ENCODE measurements around the gene ZBTB16. TPM values are rescaled to one million over a fixed set of nuclear protein-coding genes. Genes with fewer than 3 reads are reported as not detected.

ZBTB16 gene
- total and polyA plus RNA-seq, 10 donors = 1.5 to 85.6 (median 42.1) TPM

DNA sequence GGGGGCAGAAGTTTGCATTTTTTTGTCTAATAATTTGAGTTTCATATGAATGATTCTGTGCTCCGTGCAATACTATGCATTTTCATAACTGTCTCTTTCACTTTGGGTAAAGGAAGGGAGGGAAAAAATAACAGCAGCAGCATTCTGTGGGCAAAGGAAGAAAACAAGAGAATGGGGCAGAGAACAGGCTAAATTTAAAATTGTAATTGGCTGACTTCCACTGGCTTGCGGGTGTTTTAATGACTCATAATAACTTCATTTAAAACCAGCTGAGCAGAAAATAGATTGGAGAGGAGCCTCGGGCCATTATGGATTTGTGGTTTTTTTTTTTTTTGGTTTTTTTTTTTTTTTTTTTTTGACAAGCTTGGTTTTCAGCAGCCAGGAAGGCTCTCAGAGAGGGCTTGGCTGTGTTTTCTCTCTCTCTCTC lies 107.4 kb downstream of the ZBTB16 start:
- Histone ChIP-seq H3K9me3 (no peaks in the 10 kb centered on the region), H3K4me1 (peaks cover 64 to 100% (median 98%) of the 10 kb centered on the region in 6 donors), H3K36me3 (peaks cover 0 to under 1% (median 0%) of the 10 kb centered on the region in 6 donors), H3K4me3 (no peak overlapping the region), H3K27ac (peak overlapping the region; percentile 8 to 92 (median 87)), H3K27me3 (replicated peaks in 1 of 7) (no peaks in the 10 kb centered on the region)
- TF ChIP-seq POLR2A (IDR thresholded peaks at IDR 0.05) (no peak), POLR2AphosphoS5 (IDR thresholded peaks at IDR 0.05) (peak in 1 of 3 donors; percentile 37)
- TF ChIP-seq, protein P1, sequence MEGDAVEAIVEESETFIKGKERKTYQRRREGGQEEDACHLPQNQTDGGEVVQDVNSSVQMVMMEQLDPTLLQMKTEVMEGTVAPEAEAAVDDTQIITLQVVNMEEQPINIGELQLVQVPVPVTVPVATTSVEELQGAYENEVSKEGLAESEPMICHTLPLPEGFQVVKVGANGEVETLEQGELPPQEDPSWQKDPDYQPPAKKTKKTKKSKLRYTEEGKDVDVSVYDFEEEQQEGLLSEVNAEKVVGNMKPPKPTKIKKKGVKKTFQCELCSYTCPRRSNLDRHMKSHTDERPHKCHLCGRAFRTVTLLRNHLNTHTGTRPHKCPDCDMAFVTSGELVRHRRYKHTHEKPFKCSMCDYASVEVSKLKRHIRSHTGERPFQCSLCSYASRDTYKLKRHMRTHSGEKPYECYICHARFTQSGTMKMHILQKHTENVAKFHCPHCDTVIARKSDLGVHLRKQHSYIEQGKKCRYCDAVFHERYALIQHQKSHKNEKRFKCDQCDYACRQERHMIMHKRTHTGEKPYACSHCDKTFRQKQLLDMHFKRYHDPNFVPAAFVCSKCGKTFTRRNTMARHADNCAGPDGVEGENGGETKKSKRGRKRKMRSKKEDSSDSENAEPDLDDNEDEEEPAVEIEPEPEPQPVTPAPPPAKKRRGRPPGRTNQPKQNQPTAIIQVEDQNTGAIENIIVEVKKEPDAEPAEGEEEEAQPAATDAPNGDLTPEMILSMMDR (IDR thresholded peaks at IDR 0.05 in 8 of 11, conservative IDR thresholded peaks at IDR 0.05 in 3 of 11) = no peak
- DNase-seq = no peak
- intact Hi-C loops (cut with DNase I; ENCODE audit: low total_unique reads) = no loop called here
- WGBS, 5 donors = 1 to 7% (median 5%) methylated on average over 3 of the region's 3 CpGs

DNA sequence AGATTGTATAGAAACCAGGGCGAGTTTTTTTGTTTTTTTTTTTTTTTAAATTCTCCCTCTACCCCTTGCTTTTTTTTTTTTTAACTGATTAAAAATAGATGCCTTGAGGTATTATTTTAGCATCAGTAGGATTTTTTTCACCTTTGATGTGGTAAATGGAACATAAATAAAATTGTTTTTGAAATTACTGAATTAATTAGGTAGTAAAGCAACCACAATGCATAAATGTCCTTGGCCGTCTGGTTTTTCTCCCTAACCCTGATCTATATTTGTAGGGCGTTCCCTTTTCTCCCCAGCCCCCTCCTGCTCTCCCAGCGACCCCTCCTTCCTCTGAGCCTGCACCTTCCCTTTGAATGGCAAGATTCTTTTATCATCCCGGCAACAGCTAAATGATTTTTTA lies 107.8 kb downstream of the ZBTB16 start:
- peaks cover 67 to 100% (median 98%) of the 10 kb centered on the region in 6 donors for H3K4me1 ChIP-seq
- no peaks in the 10 kb centered on the region for H3K27me3 ChIP-seq (replicated peaks in 1 of 7)
- H3K27ac ChIP-seq = peak overlapping the region; percentile 0 to 92 (median 87)
- TF ChIP-seq, protein P1 (IDR thresholded peaks at IDR 0.05 in 8 of 11, conservative IDR thresholded peaks at IDR 0.05 in 3 of 11) = no peak
- TF ChIP-seq POLR2A (IDR thresholded peaks at IDR 0.05) (no peak), POLR2AphosphoS5 (IDR thresholded peaks at IDR 0.05) (no peak)
- WGBS, 5 donors = 37 to 52% (median 49%) methylated on average over 5 of the region's 5 CpGs
- H3K9me3 ChIP-seq = no peaks in the 10 kb centered on the region
- peaks cover 0 to 5% (median 0%) of the 10 kb centered on the region in 6 donors for H3K36me3 ChIP-seq
- H3K4me3 ChIP-seq = no peak overlapping the region
- intact Hi-C loops (cut with DNase I; ENCODE audit: low total_unique reads) = no loop called here
- DNase-seq = no peak

DNA sequence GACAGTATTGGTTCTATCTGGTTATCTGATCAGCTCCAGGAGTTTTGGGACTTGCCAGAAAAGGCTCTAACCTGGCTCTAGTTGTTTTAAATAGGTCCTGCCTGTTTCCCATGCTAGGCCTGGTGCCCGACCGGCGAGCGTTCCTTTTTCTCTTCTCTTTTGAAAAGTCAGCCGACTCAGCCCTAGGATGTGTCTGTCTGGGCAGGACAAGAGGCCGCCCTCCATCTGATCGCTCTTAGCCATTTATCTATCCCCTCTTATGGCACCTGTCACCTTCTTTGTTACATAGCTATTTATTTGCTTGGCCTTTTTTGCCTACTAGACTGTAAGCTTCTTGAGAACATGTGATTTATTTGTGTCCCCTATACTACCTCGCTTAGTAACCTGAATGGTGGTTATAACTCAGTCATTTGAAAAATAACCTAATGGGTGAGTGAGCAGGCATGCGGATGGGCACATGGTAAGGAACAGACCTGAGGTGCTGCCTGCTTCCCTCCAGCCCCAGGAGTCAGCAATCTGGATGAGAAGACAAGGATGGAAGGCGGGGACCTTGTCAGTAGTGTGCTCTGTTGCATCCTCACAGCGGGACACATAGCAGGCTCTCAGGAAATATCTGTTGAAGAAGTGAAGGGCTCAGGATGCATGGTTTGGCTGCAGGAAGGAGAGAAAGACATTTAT lies 108.4 kb downstream of the ZBTB16 start:
- 75 to 82% (median 79%) methylated on average over 11 of the region's 11 CpGs for WGBS, 5 donors
- Histone ChIP-seq H3K4me3 (no peak overlapping the region), H3K27me3 (replicated peaks in 1 of 7) (no peaks in the 10 kb centered on the region), H3K9me3 (no peaks in the 10 kb centered on the region), H3K27ac (peak overlapping the region; percentile 0 to 92 (median 87)), H3K4me1 (peaks cover 68 to 100% (median 98%) of the 10 kb centered on the region in 6 donors), H3K36me3 (peaks cover 0 to 8% (median 0%) of the 10 kb centered on the region in 6 donors)
- no peak for DNase-seq
- TF ChIP-seq, protein P1 (IDR thresholded peaks at IDR 0.05 in 8 of 11, conservative IDR thresholded peaks at IDR 0.05 in 3 of 11) = no peak
- TF ChIP-seq POLR2A (IDR thresholded peaks at IDR 0.05) (no peak), POLR2AphosphoS5 (IDR thresholded peaks at IDR 0.05) (no peak)
- intact Hi-C loops (cut with DNase I; ENCODE audit: low total_unique reads) = no loop called here

DNA sequence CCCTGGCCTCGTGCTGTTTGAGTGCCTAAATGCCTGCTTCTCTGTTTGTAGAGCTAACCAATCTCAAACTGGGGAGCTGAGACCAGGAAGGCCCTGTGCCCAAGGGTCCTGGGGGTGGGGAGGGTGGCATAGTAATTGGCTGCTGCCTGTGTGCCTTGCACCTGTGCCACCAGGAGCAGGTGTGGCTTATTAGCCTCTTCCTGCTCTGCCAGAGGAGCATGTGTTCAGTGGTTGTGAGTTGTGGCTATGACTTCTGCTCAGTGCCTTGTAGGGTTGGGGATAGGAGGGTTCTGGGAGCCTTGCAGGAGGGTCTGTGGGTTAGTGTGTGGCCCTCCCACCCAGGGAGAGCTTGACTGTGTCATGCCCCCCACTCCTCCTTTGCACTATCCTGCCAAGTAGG lies 109.2 kb downstream of the ZBTB16 start:
- 46 to 71% (median 64%) methylated on average over 1 of the region's 1 CpG for WGBS, 5 donors
- H3K27me3 ChIP-seq (replicated peaks in 1 of 7) = no peaks in the 10 kb centered on the region
- intact Hi-C loops (cut with DNase I; ENCODE audit: low total_unique reads) = no loop called here
- no peak overlapping the region for H3K4me3 ChIP-seq
- H3K9me3 ChIP-seq = no peaks in the 10 kb centered on the region
- H3K27ac ChIP-seq = peak overlapping the region in 5 of 8 donors; percentile 85 to 92 (median 89)
- peaks cover 71 to 100% (median 99%) of the 10 kb centered on the region in 6 donors for H3K4me1 ChIP-seq
- H3K36me3 ChIP-seq = peaks cover 0 to 8% (median 0%) of the 10 kb centered on the region in 6 donors
- TF ChIP-seq, protein P1 (IDR thresholded peaks at IDR 0.05 in 8 of 11, conservative IDR thresholded peaks at IDR 0.05 in 3 of 11) = no peak
- TF ChIP-seq POLR2AphosphoS5 (IDR thresholded peaks at IDR 0.05) = peak in 2 of 3 donors; percentile 66 to 67
- DNase-seq = no peak

All from spleen (tissue), 11 donors.